Measurements from ENCODE around the gene PLA2G2F. TPM values are rescaled to one million over a fixed set of nuclear protein-coding genes. Genes with fewer than 3 reads are reported as not detected.
A peak's percentile ranks its signal among the peaks of the same experiment; 100 is the strongest.

The PLA2G2F gene
- total and polyA plus RNA-seq, 9 of the 15 experiments (the other 6 are each of a cell fraction or from before 2014, with no cell fraction given) = not detected

DNA sequence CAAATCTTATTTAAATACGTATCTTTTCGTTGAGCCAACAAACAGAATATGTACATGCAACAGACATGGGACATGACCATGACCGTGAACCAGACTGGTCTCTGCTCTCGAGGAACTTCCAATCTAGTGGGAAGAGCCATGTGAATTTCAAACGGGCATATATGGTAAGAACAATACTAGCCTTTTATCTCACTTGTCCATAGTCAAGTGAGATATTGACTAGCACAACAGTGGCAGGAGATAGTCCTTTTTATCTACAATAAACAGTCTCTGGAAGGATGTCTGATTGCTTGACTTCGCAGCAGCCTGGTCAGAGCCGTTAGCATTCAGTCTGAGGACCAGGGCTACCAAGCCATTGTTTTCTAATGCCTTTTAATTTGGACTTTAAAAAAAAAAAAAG is 59.8 kb downstream of the PLA2G2F start (continued):
- TF ChIP-seq, protein P1, sequence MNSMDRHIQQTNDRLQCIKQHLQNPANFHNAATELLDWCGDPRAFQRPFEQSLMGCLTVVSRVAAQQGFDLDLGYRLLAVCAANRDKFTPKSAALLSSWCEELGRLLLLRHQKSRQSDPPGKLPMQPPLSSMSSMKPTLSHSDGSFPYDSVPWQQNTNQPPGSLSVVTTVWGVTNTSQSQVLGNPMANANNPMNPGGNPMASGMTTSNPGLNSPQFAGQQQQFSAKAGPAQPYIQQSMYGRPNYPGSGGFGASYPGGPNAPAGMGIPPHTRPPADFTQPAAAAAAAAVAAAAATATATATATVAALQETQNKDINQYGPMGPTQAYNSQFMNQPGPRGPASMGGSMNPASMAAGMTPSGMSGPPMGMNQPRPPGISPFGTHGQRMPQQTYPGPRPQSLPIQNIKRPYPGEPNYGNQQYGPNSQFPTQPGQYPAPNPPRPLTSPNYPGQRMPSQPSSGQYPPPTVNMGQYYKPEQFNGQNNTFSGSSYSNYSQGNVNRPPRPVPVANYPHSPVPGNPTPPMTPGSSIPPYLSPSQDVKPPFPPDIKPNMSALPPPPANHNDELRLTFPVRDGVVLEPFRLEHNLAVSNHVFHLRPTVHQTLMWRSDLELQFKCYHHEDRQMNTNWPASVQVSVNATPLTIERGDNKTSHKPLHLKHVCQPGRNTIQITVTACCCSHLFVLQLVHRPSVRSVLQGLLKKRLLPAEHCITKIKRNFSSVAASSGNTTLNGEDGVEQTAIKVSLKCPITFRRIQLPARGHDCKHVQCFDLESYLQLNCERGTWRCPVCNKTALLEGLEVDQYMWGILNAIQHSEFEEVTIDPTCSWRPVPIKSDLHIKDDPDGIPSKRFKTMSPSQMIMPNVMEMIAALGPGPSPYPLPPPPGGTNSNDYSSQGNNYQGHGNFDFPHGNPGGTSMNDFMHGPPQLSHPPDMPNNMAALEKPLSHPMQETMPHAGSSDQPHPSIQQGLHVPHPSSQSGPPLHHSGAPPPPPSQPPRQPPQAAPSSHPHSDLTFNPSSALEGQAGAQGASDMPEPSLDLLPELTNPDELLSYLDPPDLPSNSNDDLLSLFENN (IDR thresholded peaks at IDR 0.05; ENCODE audit: low read depth in 2 of 2, low read length in 2 of 2) = peak in 1 of 2 experiments; percentile 84; a peak in 2 of 4 replicates
- TF ChIP-seq HES1 (IDR thresholded peaks at IDR 0.05; ENCODE audit: low read depth) (peak; percentile 38; the same call in 1 of the 2 replicates), ZNF140 (CRISPR knock-in tag; IDR thresholded peaks at IDR 0.05) (no peak), TAF1 (IDR thresholded peaks at IDR 0.05; ENCODE audit: control insufficient read depth, extremely low read depth, insufficient read depth, low read length, severe bottlenecking) (no peak), MTA3 (IDR thresholded peaks at IDR 0.05; ENCODE audit: borderline replicate concordance) (peak; percentile 71; the same call in 1 of the 2 replicates), ARID3A (IDR thresholded peaks at IDR 0.05; ENCODE audit: borderline replicate concordance, low read depth, low read length) (peak; percentile 77; the same call in 1 of the 2 replicates), HLTF (IDR thresholded peaks at IDR 0.05) (no peak), SMARCB1 (IDR thresholded peaks at IDR 0.05; ENCODE audit: insufficient read length, low read depth) (no peak), NCOA2 (IDR thresholded peaks at IDR 0.05; ENCODE audit: partially characterized antibody in 2 of 2) (peak in 1 of 2 experiments; percentile 8), KLF6 (CRISPR knock-in tag; IDR thresholded peaks at IDR 0.05; ENCODE audit: borderline replicate concordance) (peak; percentile 47; the same call in 1 of the 2 replicates), KAT7 (CRISPR knock-in tag; IDR thresholded peaks at IDR 0.05; ENCODE audit: borderline replicate concordance) (no peak)
- TF ChIP-seq, protein P2, sequence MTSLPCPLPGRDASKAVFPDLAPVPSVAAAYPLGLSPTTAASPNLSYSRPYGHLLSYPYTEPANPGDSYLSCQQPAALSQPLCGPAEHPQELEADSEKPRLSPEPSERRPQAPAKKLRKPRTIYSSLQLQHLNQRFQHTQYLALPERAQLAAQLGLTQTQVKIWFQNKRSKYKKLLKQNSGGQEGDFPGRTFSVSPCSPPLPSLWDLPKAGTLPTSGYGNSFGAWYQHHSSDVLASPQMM (CRISPR knock-in tag; IDR thresholded peaks at IDR 0.05) = no peak

All from K562 (cell line).